Mammary epithelial cell (primary cell): ENCODE data around the gene CD24.

Source experiments
- CTCF ChIP-seq, 2 donors: IDR thresholded peaks in 1 of 2; conservative IDR thresholded peaks in 1 of 2; 2 replicates each; pipeline ENCODE4 v1.5.1; 2011 to 2012; ENCODE audit warnings: inconsistent platforms in 2 of 2, low read length in 2 of 2, mild to moderate bottlenecking in 2 of 2, control low read depth in 1 of 2, low read depth in 1 of 2; ENCODE audit not compliant: insufficient read depth in 1 of 2; ENCODE audit errors: extremely low read depth in 1 of 2
- EZH2 ChIP-seq: IDR thresholded peaks from 2 replicates; pipeline ENCODE4 v1.6.1; 2012; ENCODE audit warnings: low read length, inconsistent platforms, borderline replicate concordance

GRCh38 chr6:107009499-107009898 is 35.0 kb upstream of the CD24 start:
- TF ChIP-seq CTCF (conservative IDR thresholded peaks at IDR 0.05 in 1 of 2, IDR thresholded peaks at IDR 0.05 in 1 of 2; ENCODE audit: extremely low read depth in 1 of 2, insufficient read depth in 1 of 2, low read depth in 1 of 2, low read length in 2 of 2), result no peak
- no peak for TF ChIP-seq EZH2
